Hematopoietic multipotent progenitor cell treated with erythropoietin and hydrocortisone succinate and interleukin-3 and kit ligand, for 6 days (in vitro differentiated cells): ENCODE measurements around the gene KCND3.

Source experiments
- DNase-seq: peaks from one replicate; pipeline ENCODE4 v3.0.0-alpha.2; 2015

Gene KCND3

DNA sequence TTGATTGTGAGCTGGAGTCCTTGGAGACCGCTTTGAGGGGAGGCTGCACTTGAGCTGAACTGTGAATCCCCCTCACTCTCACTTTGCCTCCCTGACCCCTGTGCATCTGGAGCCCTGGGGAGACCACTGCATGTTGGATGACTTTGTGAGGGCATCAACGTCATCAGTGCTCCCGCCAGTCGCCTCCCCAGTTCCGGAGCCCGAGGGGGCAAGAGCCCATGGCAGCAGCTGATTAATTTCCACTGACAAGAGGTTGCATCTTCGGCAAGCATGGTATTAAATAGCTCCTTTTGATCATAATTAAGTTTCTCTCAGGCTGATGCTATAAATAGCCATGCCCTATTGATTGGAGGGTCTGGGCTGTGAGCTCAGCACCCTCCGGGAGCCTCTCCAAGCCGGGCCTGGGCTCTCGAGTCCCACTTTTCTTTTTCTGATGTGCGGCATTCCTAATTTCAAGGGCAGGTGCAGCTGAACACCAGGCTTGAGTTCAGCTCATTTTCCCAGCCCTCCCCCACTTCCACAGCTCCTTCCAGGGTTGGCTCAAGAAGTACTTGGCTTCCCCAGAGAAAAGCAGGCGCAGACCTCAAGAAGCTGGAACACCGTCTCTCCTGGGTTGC, 33.2 kb downstream of the KCND3 start:
- no peak for DNase-seq

DNA sequence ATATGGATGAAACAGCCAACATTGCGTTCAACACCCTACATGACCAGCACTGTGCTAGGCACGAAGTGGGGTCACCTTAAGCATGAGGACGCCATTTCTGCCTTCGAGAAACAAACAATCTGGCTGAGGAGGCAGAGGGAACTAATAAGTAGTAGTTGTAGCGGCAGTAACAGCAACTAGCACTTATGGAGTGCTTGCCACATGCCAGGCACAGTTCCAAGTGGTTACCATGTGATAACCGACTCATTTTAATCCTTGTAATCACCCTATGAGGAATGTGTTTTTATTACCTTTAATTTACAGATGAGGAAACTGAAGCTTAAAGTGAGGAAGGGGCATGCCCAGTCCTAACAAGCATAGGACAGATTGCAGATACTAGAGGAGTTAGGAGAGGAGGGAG, 33.7 kb downstream of the KCND3 start:
- no peak for DNase-seq

DNA sequence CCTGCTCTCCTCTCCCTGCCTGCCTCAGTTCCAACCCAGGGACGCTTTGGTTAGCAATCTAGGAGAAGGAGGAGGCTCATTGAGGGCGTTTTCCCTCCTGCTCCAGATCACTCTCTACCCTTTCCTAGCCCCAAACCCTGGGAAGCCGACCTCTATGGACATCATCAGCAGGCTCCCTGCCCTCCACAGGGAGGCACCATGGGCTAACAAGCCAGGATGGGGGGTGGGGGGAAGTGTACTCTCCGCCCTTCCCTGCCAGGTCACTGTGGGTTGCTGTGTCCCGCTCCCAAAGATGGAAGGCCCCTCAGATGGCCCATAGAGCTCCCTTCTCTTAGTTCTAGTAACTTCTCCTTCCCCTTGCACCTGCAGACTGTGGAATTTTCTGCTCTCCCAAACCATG, 35.7 kb downstream of the KCND3 start:
- no peak for DNase-seq

DNA sequence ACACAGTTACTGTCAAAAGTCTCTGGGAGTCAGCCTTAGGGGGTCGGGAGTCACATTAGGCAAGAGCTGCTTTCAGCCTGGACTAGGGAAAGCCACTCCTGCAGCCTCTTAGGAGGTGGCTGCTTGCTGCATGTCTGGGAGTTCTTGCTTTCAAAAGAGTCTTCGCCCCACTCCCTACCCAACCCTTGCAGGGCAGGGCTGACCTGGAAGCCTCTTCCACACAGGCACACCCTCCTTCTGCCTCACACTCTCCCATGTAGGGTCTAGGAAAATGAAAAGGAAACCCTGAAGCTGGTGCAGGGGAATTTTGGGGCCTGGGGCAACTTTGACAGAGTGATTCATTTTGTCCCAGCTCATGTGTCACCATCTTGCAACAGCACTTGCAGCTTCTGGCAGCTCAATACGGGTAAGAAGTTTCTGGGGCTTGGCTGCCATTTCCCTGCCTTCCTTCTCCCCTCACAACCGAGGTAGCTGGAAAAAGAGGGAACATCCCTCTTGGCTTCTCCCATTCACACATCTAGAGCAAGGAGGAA, 37.3 kb downstream of the KCND3 start:
- no peak for DNase-seq

DNA sequence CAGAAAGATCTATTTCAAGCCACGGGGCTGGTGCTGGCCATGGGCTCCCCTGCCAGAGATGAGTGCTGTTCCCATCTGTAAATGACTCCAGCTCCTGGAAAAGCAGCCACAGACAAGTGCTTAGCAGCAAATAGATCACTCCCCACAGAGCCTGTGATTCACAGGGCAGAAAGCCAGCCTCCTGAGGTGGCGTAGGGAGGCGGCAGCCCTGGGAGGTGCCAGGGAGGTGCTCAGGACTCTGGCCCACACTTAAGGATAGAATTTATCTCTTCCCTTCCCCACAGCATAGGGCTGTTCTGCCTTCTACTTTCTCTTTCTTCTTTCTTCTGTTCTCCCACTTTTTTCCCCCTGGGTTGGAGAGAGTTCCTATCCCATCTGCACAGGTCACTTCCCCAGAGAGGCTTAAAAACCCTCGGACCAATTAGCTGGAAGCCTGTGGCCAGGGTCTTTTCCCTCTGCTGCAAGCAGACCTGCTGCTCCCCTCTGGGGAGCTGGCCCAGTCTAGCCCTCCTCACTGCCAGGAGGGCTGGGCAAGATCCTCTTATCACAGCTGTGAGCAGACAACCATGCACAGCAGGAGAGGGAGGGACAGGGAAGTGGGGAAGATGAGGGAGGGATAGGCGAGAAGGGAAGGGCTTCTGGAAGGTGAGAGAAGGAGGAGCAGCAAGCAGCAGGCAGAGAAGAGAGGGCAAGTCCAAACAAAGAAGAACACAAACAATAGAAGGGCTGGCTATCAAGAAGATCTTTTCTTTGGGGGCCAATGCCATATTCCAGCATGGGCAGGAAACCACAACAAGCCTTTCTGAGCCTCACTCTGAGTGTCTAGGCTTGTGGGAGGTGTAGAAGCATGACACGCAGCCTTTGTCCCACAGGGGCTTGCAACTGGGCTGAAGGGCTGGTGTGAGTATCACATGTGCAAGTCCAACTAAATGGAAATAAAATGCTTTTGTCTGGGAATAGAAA, 41.0 kb downstream of the KCND3 start:
- peak; percentile 21 for DNase-seq

DNA sequence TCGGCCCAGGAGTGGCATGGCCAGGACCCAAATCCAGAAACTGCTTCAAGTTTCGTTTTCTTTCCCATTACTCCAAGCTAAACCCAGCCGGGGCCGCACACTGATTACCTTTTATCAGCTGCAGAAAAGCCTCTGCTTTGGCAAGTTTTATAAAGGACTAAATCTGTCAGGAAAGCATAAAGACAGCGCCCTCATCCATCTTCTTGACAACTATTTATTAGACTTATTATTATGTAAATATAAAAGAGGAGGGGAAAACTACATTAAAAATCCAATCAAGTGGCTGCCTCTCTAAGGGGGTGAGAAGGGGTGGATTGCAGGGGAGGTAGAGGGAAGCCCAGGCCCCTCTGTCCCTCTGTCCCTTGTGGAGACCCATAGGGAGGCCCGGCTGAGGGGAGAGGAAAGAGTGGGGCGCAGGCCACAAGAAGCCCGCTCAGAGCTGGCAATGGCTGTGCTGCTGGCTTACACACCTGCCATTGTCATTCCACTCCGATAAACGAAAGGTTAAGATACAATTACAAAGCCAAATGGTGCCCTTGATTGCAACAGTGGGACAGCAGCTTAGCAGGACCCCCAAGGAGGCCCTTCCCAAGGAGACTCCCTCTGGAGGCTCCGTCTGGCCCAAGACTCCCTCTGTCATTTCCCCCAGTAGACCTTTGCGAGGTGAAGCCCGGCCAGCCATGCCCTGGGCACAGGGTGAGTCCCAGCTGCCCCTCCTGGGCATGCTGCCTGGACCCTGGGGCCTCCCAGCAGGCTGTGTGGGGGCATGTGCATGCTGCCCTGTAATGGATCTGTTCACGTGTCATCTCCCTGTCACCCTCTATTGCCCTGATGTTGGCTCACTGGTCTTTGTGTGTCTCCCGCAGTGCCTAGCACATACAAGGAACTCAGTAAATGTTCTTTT, 45.4 kb downstream of the KCND3 start:
- no peak for DNase-seq

DNA sequence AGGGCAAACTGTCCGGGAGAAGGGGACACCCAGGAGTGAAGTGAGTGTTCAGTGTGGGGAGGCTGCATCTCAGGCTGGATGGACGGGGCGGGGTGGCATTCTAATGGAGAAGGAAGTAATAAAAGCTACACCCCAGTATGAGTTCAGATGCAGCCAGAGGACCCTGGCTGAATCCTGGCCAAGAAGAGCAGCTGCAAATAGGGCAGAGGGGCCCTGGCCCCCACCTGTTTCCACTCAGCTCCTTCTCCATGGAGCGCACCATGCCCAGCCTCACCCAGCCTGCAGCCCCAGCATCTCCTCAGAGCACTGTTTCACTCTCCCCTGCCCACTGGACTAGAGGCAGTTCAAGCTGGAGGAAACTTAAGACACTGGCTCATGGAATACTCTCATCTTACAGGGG, 46.4 kb downstream of the KCND3 start:
- DNase-seq, result no peak

DNA sequence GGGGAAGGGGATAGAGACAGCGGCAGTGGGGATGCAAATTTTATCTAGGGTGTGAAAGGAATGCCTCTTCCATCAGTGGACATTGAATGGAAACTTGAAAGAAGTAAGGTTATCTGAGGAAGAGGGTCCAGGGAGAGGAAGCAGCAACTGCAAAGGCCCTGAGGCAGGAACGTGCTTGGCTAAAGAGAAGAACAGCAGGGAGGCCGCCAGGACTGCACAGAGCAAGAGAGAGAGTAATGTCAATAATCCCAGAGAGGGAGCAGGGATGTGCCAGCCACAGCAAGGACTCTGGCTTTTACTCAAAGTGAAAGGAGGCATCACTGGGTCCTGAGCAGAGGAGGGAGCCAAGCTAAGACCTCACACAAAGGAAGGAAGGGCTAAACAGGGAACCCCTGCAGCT, 50.9 kb downstream of the KCND3 start:
- DNase-seq, result no peak

DNA sequence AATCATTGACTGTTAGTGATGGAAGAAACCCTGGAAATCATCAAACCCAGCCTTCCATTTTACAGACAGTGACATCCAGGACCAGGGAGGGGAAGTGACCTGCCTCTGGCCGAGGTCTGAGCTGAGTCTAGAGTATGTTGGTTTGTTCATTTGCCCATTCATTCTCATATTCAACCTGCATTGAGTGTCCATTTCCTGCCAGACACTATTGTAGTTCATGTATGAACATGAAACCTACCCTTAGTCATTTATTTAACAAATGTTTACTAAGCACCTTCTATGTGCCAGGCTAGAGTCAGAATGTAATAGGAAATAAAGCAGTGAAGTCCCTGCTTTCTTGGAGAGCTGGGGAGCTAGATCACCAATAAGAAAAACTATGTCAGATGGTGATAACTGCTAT, 51.3 kb downstream of the KCND3 start:
- no peak for DNase-seq

DNA sequence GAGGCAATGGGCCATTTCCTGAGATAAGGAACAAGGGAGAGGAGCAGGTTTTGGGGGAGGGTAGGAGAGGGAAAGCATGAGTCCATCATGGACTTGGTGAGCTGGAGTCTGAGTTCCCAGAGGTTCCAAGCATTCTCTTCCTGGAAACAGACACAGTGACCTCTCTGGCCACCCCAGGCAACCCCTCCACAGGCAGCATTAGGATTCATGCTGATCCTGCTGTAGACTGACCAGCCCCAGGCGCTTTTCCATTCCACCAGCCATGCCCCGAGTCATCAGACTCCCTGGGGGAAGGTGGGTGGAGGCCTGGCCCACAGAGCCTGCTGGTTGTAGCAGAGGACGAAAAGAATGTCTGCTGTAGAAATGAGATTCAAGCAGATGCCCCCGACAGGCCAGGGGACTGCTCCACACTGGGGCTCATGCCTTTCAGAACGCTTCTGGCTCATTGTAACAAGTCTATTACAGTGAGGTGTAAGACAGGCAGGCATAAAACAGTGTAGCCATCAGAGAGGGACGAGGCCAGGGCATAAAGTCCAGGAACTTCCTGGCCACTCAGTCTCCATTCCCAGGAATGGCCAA, 52.2 kb downstream of the KCND3 start:
- no peak for DNase-seq

DNA sequence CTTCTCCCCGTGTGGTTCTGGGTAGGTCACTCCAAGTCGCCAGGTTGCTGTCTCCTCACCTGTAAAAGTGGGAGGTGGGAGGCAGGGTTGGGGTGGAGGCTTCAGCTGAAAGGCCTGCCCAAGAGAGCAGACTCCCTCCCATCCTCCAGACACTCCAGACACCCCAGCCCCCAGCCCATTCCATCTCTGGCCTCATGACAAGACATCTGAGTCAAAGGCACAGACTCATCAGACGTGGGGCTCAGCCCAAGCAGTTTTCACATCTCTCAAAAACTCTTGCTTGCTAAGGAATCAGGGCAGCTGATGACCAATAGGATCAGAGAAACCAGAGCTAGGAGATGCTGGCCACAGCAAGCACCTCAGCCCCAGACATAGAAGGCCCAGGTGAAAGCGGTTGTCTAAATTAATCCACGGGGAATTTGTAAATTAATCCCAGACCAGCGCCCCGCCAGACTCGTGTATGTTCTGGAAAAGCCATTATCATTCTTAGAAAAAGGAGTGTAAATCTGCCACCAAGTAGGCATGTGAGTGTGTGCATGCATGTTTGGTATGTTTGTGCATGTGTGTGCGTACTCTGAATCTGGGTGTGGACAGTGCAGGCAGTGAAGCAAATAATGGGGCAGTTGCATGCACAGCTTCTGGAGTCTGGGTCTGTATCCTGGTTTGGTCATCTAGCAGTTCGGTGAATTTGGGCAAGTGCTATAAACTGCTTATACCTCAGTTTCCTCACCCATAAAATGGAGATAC, 55.2 kb downstream of the KCND3 start:
- DNase-seq, result no peak

DNA sequence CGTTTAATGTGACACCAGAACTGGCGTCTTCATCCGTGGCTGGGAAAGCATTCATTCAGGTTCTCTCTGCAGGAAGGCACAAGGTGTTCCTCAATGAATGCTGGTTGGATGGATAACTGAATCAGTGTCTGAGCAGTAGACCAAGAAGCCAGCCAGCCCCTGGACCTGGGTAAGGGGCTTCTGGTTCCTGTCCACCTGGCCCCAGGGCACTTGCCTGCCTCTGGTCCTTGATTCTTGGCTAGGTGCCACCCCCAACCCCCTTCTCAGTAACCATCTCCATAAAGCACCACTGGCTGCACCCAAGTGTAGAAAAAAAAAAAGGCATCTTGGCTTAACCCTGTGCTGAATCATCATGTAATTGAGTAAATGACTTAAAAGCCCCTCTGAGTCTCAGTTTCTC, 59.1 kb downstream of the KCND3 start:
- DNase-seq, result no peak

DNA sequence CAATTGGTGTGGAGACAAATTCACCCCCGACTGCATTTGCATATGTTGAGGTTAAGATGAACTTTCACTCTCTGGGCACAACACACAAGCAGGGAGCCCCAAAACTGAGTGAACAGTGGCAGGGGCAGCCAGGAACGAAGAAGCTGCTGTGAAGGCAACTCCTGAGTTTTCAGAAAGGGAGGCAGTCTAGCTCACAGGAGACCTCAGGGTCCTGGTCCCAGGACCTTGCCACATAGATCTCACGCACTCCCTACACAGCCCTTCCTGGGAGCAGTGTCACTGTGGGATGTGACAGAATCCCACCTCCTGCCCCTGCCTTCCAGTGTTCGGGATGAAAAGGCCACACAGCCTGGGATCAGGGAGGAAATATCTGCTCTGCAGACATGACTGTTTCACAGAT, 60.9 kb downstream of the KCND3 start:
- no peak for DNase-seq

DNA sequence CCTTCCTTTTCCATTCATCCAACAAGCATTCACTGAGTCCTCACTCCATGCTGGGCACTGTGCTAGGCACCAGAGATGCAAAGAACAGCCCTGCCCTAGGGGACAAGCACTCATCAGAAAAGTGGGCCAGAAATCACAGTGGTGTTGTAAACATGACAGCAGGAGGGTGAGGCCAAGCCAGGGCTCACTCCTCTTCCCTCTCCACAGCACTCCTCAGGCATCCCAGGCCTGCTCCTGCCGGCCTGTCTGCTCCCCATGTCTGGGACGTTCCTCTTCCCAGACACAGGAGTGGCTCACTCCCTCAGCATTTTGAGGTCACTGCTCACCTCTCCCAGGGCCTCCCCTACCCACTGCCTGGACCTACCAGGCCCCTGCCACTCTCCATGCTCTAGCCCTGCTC, 61.8 kb downstream of the KCND3 start:
- DNase-seq, result no peak

DNA sequence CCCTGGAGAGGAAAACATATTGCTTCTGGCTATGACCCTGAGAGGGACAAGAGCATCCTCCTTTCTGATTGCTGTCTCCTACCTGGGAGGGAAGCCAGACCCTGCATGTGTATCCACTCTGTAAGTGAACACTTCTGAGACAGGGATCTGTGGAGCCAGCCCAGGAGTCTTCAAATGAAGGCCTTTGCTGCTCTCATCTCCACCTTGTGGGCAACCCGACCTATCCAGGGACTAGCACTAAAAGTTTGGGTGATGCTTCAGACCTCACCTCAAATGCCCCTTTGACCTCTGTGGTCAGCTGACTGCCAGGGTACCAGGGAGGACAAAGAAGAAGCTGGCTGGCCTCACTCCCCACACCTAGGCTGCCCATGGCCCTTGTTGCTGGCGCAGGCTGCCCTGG, 64.7 kb downstream of the KCND3 start:
- DNase-seq, result no peak

DNA sequence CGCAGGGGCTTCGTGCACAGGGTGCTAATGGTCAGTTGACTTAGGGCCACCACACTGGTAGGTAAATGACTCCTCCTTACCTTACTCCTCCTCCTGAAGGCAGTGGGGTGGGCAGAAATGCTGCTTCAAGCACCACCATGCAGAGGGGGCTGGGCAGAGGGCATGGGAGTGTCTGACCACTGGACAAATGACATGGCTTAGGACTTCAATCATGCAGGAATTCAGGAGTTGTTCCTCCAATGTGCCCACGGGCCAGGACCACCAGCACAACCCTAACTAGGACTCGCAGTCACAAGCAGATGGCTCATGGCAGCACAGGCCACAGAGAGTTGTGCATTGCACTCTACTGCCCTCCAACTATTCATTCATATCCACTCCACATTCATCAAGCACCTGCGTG, 65.7 kb downstream of the KCND3 start:
- no peak for DNase-seq

DNA sequence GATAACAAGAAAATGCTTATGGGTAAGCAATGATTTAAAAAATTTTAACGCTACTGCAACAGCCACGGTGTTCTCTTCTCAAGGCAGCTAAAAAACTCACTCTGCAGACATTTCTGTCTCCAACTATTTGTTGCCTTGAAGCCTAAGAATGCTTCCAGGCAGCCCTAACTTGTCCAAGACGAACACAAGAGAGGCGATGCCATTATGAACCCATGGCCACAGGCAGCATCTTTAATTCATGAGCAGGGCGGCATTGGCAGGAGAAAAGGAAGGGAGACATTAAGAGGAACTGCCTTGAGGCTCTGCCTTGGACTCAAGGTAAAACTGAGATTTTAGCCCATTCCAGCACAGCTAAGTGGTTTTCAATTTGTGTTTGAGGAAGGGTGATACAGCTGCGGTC, 67.5 kb downstream of the KCND3 start:
- DNase-seq, result no peak

DNA sequence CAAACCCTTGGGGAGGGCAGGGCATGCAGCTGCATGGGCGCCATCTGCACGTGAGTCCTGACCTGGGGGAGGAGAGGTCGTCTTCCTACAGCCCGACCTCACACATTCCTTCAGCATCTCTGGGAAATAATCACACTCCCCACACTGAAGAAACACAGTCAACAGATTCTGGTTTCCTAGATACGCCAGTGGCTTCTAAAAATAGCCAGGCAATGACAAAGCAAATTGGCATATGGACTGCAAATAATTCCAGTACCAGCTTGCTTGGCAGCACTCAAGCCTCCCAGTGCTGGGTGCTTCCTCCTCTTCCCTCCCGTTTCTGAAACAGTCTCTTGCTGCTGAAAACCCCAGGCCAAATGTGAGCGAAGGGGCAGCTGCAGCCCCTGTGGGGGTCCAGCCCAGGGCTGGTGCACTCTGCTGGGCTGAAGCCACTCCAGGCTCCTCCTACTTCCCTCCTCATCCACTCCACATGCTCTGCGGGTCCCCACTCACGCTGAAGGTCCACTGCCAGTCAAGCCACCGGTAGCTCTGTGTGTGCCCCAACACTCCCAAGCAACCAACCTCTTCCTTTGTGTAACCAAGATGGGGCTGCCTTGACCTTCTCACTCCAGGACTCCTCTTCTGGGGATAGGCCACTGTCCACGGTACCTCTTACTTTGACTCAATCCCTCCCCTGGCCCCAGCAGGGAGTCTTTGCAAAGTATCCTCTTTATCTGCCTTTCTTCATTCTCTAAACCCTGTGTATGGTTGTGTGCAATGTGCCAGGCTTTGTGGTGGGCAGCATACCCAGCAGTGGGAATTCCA, 69.0 kb downstream of the KCND3 start:
- DNase-seq, result peak; percentile 9

DNA sequence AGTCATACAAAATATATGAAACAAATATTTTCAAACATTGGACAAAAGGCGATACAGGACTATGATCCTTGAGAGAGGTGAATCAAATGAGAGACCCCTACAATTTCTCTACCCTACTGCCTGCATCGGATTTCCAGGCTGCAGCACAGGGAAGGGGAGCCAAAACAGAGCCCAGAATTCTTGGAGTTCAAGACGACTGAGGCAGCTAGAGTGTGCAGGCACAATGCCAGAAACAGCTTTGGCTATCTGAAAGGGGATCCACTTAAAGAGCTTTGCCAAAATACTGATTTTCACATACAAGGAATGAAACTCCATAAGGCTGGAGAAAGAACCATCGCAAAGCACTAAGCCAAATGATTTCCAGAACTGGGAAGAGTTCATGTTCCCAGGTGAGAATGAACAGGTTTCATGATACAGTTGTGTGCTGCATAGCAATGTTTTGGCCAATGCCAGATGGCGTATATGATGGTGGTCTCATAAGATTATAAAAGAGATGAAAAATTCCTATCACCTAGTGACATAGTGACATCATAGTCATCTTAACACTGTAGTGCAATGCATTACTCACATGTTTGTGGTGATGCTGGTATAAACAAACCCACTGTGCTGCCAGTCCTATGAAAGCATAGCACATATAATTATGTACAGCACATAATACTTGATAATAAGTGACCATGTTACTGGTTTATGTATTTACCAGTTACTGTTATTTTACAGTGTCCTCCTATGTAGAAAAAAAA, 77.5 kb downstream of the KCND3 start:
- DNase-seq, result no peak

DNA sequence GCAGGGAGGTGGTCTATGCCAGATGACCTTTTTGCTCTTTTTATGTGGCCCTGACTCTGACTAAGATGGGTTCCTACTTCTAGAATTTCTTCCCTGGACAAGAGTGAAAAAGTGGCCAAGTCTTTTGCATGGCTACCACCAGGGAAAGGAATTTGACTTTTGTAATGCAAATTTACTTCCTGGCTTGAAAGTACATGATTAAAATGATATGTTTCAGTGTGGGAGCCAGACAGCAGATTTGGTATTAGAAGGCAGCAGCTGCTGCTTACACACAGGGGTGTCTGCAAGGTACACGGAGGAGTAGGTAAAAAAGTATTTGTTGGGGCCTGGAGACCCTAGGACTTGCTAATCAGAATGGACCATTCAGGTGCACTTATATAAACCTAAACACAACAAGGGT, 78.4 kb downstream of the KCND3 start:
- no peak for DNase-seq
